Activated naive CD8-positive, alpha-beta T cell treated with anti-CD3 and anti-CD28 coated beads, Interleukin-2, amount 10 ng/mL, durations not matched to agents 7 days and 5 days (primary cell): ENCODE data around the gene PBLD. TPM values are rescaled to one million over a fixed set of nuclear protein-coding genes. Genes with fewer than 3 reads are reported as not detected.
"Not testable (repeated sequence)": the region's sequence is repeated elsewhere in the genome, so short reads cannot be mapped to it uniquely, and the experiment has no call there.

Experiments used
- ATAC-seq: fragments of 150-1000 bp; cut with Tn5 transposase; one replicate; pipeline ENCODE4 v1.10.0; 2021; ENCODE audit warnings: low read depth, moderate library complexity
- POLR2A ChIA-PET: fragments of 350-600 bp; sonication (Branson Sonifier 250); formaldehyde crosslinking; loops from one replicate; lab custom pipeline; 2021; ENCODE audit warnings: antibody characterized with exemption; lab: Charles Lee
- DNase-seq: peaks from one replicate; pipeline ENCODE4 v3.0.0; 2021
- H3K27ac Mint-ChIP-seq: one replicate; pipeline ENCODE4 v1.8.0; 2022; ENCODE audit warnings: mild to moderate bottlenecking, mixed read lengths
- H3K27me3 Mint-ChIP-seq: one replicate; pipeline ENCODE4 v1.8.0; 2022; ENCODE audit warnings: mild to moderate bottlenecking, moderate library complexity, mixed read lengths
- H3K36me3 Mint-ChIP-seq: one replicate; pipeline ENCODE4 v1.8.0; 2021; ENCODE audit warnings: mild to moderate bottlenecking, mixed read lengths
- H3K4me1 Mint-ChIP-seq: one replicate; pipeline ENCODE4 v1.8.0; 2021; ENCODE audit warnings: mixed read lengths
- H3K4me3 Mint-ChIP-seq: one replicate; pipeline ENCODE4 v1.8.0; 2022; ENCODE audit warnings: mild to moderate bottlenecking, moderate library complexity, mixed read lengths
- H3K9me3 Mint-ChIP-seq: one replicate; pipeline ENCODE4 v1.8.0; 2021; ENCODE audit warnings: mixed read lengths
- total RNA-seq, 2 experiments: library from RNA; stranded (reverse); gene quantifications; one replicate each; pipeline ENCODE4 v1.2.3, GENCODE V29; 2021

The PBLD gene
- total RNA-seq, 2 experiments from 2014 or later = 1.6 to 1.9 TPM

DNA sequence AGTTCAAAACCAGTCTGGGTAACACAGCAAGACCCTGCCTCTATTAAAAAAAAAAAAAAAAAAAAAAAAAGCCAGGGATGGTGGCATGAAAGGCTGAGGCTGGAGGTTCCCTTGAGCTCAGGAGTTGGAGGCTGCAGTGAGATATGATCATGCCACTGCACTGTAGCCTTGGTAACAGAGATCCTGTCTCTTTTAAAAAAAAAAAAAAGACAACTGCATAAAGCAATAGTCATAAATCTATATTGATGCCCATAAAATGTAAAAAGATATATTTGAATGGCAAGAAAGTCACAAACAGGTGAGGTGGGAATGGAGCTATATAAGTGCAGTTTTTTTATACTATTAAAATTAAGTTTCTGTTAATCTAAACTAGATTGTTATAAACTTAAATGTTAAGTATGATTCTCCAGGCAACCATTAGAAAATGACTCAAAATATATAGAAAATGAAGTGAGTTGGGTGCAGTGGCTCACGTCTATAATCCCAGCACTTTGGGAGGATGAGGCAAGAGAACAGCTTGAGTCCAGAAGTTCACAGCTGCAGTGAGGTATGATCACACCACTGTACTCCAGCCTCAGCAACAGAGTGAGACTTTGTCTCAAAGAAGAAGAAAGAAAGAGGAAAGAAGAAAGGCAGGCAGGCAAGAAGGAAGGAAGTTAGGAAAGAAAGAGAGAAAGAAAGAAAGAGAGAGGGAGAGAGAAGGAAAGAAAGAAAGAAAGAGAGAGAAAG is 14.2 kb downstream of the PBLD start:
- ATAC-seq = no peak
- Mint-ChIP-seq H3K4me3 (no peak overlapping the region), H3K4me1 (peaks cover 16% of the 10 kb centered on the region), H3K27ac (no peak overlapping the region), H3K36me3 (peaks cover 15% of the 10 kb centered on the region), H3K27me3 (no peaks in the 10 kb centered on the region), H3K9me3 (peaks cover 11% of the 10 kb centered on the region)
- POLR2A ChIA-PET = interaction anchor here (0.5 to 2.4 kb wide), 4 partner anchors 13 to 433 kb away, joined by 3 to 11 read pairs (median 4); partner anchors contain the start of genes HNRNPH3 and PBLD
- no peak for DNase-seq

DNA sequence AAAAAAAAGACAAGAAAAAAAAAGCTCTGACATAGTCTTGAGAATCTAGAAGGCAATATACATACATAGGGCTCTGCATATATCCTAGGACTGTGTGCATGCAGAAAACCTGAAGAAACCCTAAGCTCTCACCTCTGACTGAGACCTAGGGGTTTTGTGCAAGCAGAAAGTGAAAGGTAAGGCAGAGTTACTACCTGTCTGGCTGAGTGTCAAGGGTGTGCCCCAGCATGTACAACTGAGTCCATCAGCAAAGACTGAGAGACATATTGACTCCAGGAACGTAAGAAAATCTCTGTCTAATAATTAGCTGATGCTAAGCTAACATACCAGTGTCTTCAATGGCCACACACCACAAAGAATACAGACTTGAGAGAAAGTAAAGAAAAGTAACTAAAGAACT is 17.1 kb downstream of the PBLD start:
- ATAC-seq (no peak), DNase-seq (no peak)
- Mint-ChIP-seq H3K27ac (no peak overlapping the region), H3K36me3 (peaks cover 15% of the 10 kb centered on the region), H3K4me3 (no peak overlapping the region), H3K9me3 (peaks cover 11% of the 10 kb centered on the region), H3K4me1 (peaks cover 13% of the 10 kb centered on the region), H3K27me3 (no peaks in the 10 kb centered on the region)
- POLR2A ChIA-PET = interaction anchor here (0.6 to 5.7 kb wide), 3 partner anchors 10 to 430 kb away, joined by 4 to 60 read pairs (median 6); partner anchors contain the start of genes HNRNPH3 and PBLD

- POLR2A ChIA-PET = interaction anchor here (5.7 kb wide), 1 partner anchor 17 kb away, joined by 60 read pairs; the partner anchor contains the start of genes HNRNPH3 and PBLD
- not testable (repeated sequence) for H3K27ac Mint-ChIP-seq, H3K4me3 Mint-ChIP-seq, H3K27me3 Mint-ChIP-seq, DNase-seq, ATAC-seq
- Mint-ChIP-seq H3K9me3 (peaks cover 11% of the 10 kb centered on the region), H3K4me1 (peaks cover 13% of the 10 kb centered on the region), H3K36me3 (peaks cover 13% of the 10 kb centered on the region)
Measured at GRCh38 chr10:68314930-68315329, 17.8 kb downstream of the PBLD start.

DNA sequence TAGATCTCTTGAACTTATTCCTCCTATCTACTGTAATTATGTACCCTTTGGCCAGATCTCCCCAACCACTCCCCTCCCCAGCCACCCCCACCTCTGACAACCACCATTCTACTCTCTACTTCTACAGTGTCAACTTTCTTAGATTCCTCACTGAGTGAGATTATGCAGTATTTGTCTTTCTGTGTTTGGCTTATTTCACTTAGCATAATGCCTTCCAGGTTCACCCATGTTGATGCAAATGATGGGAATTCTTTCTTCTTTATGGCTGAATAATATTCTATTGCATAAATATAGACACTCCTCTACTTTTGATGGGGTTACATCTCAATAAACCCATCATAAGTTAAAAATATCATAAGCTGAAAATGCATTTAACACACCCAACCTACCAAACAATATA is 22.2 kb downstream of the PBLD start:
- ATAC-seq (no peak), DNase-seq (no peak)
- Mint-ChIP-seq H3K36me3 (peaks cover 3% of the 10 kb centered on the region), H3K4me1 (peaks cover 8% of the 10 kb centered on the region), H3K27ac (no peak overlapping the region), H3K27me3 (no peaks in the 10 kb centered on the region), H3K4me3 (no peak overlapping the region), H3K9me3 (no peaks in the 10 kb centered on the region)
- POLR2A ChIA-PET = interaction anchor here (1.7 kb wide), 1 partner anchor 8 kb away, joined by 3 read pairs; no protein-coding TSS in a partner anchor

DNA sequence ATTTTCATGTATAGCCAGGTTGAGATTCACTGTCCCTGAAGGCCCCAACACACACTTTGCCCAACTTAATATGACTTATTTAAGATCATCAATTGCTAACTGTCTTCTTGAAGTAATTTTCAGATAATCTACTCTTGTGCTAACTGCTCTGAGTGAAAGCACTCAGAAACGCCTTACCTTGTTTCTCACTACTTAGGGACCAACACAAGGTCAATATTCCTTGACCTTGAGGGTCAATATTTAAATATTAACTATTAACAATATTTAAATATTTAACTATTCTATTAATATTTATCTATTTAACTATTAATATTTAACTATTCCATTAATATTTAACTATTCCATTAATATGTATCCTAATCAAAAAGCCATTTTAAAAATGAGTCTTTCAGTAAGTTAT is 26.9 kb downstream of the PBLD start:
- Mint-ChIP-seq H3K36me3 (no peaks in the 10 kb centered on the region), H3K9me3 (no peaks in the 10 kb centered on the region), H3K27me3 (no peaks in the 10 kb centered on the region), H3K4me1 (no peaks in the 10 kb centered on the region), H3K4me3 (no peak overlapping the region), H3K27ac (no peak overlapping the region)
- no peak for DNase-seq
- no peak for ATAC-seq
- POLR2A ChIA-PET = no interaction called here

DNA sequence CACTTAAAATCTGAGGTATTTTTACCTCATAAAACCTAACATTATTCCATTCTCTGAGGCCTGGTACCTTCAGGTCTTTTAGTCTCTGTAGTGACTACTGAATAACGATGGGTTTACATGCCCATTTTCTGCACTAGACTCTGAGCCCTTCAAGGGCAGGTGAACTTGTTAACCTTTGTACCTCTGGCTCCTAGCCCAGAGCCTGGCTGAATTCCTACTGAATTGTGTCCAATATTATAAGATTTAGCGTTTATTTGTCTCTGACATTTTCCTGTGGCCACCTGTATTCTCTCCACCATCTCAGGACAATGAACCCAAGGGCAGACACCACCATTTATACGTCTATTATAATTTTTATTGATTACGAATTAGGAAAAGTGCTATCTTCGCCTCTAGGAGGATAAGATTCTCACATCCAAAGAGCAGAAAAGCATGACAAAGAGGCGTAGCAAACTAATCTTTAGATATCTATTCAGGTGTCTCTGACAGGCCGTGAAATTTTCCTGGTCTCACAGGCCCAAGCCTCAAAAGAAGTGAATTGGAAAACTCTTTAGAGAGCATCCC is 28.8 kb downstream of the PBLD start:
- DNase-seq = no peak
- H3K9me3 Mint-ChIP-seq = no peaks in the 10 kb centered on the region
- no peaks in the 10 kb centered on the region for H3K36me3 Mint-ChIP-seq
- ATAC-seq = no peak
- H3K4me1 Mint-ChIP-seq = no peaks in the 10 kb centered on the region
- H3K27me3 Mint-ChIP-seq = no peaks in the 10 kb centered on the region
- H3K4me3 Mint-ChIP-seq = no peak overlapping the region
- POLR2A ChIA-PET = no interaction called here
- H3K27ac Mint-ChIP-seq = no peak overlapping the region

- POLR2A ChIA-PET = interaction anchor here (1.7 kb wide), 1 partner anchor 8 kb away, joined by 3 read pairs; no protein-coding TSS in a partner anchor
- Mint-ChIP-seq H3K4me3 (no peak overlapping the region), H3K9me3 (no peaks in the 10 kb centered on the region), H3K36me3 (no peaks in the 10 kb centered on the region), H3K27ac (no peak overlapping the region), H3K27me3 (no peaks in the 10 kb centered on the region), H3K4me1 (no peaks in the 10 kb centered on the region)
- no peak for ATAC-seq
- no peak for DNase-seq
Measured at GRCh38 chr10:68302871-68303270, 29.9 kb downstream of the PBLD start.

GRCh38 chr10:68302503-68302823 is 30.3 kb downstream of the PBLD start:
- no peak for ATAC-seq

DNA sequence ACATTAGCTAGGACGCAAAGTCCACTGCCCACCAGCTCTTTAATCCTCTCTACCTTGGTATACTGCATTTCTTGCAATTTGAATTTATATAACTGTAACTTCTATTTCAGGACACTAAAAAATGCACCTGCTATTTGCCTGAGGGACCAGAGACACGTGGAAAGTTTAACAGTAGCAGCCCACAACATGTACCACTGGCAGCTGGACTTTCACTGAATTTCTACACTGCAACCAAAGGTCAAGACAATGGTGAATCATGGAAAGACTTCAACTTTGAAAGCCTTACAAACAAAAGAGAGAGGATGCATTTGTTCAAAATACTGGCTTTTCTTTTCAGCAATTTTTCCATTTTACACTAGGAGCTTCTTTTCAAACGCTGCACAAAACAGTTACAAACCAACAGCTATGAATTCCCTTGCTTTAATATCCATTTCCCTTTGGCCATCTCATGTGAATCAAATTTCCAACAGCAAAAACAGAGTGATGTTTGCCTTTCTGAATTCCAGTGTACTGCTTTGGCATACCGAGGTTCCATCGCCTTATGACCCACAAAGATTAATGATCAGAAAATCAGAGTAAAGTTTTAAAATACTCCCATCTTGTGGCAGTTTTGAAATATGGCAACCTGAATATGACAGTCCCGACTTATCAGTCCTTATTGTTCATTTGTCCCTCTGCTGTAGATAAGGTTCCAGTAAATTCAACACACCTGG is 30.8 kb downstream of the PBLD start:
- H3K27me3 Mint-ChIP-seq = no peaks in the 10 kb centered on the region
- POLR2A ChIA-PET = interaction anchor here (0.6 to 1.7 kb wide), 2 partner anchors 9 to 46 kb away, joined by 3 read pairs; no protein-coding TSS in a partner anchor
- H3K4me1 Mint-ChIP-seq = no peaks in the 10 kb centered on the region
- no peak for DNase-seq
- no peaks in the 10 kb centered on the region for H3K9me3 Mint-ChIP-seq
- no peak overlapping the region for H3K4me3 Mint-ChIP-seq
- no peaks in the 10 kb centered on the region for H3K36me3 Mint-ChIP-seq
- peak; percentile 45 for ATAC-seq
- H3K27ac Mint-ChIP-seq = no peak overlapping the region

More at GRCh38 chr10:68302503-68302823, 30.3 kb downstream of the PBLD start:
- H3K4me3 Mint-ChIP-seq = no peak overlapping the region
- H3K36me3 Mint-ChIP-seq = no peaks in the 10 kb centered on the region
- no peaks in the 10 kb centered on the region for H3K9me3 Mint-ChIP-seq
- H3K27me3 Mint-ChIP-seq = no peaks in the 10 kb centered on the region
- no peak for DNase-seq
- POLR2A ChIA-PET = interaction anchor here (0.6 to 1.7 kb wide), 2 partner anchors 9 to 46 kb away, joined by 3 read pairs; no protein-coding TSS in a partner anchor
- H3K27ac Mint-ChIP-seq = no peak overlapping the region
- H3K4me1 Mint-ChIP-seq = no peaks in the 10 kb centered on the region

- no peak for DNase-seq
- Mint-ChIP-seq H3K36me3 (no peaks in the 10 kb centered on the region), H3K9me3 (no peaks in the 10 kb centered on the region), H3K4me3 (no peak overlapping the region), H3K4me1 (no peaks in the 10 kb centered on the region), H3K27me3 (no peaks in the 10 kb centered on the region), H3K27ac (no peak overlapping the region)
- POLR2A ChIA-PET = interaction anchor here (1.7 kb wide), 1 partner anchor 10 kb away, joined by 3 read pairs; no protein-coding TSS in a partner anchor
- ATAC-seq = no peak
Measured at GRCh38 chr10:68301301-68301700, 31.4 kb downstream of the PBLD start.

DNA sequence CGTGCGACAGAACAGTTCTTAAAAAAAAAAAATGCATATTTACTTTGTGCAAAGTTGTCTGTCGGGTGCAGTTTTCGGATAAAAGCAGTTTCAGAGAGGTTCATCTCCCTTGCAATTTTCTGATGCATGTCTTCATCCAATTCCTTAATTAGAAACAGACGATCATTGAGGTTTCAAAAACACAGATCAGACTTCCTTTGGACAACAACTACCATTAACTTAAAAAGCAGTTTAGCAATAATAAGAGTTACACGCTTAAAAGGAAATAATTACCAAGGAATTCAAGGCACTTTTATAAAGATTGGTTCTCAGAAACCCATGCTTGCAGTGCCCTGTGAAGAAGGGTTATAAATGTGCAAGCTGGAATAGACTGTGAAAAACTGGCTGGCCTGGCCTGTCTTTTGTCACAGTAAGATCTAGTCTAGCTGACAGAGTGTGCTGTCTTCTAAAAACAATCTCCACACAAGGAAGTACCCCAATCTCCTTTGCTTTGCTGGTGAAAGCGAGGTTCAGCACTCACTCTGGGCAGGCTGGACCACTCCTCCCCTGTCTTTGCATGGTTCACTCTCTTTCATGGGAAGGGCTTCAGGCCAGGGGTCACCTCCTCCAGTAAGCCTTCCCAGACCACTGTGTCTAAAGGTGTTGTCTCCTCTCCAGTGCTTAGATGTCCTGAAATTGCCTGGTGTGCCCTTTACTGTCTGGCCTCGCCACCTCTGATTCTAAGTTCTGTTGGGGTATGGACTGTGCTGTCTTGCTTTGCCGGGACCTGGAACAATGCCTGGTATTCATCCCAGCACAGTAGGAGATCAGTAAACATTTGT is 35.7 kb downstream of the PBLD start:
- no peak for ATAC-seq
- no peaks in the 10 kb centered on the region for H3K36me3 Mint-ChIP-seq
- POLR2A ChIA-PET = no interaction called here
- no peak overlapping the region for H3K27ac Mint-ChIP-seq
- no peaks in the 10 kb centered on the region for H3K27me3 Mint-ChIP-seq
- DNase-seq = no peak
- no peak overlapping the region for H3K4me3 Mint-ChIP-seq
- H3K4me1 Mint-ChIP-seq = no peaks in the 10 kb centered on the region
- no peaks in the 10 kb centered on the region for H3K9me3 Mint-ChIP-seq

GRCh38 chr10:68290736-68291135 is 42.0 kb downstream of the PBLD start:
- no peak for DNase-seq
- POLR2A ChIA-PET = no interaction called here
- H3K9me3 Mint-ChIP-seq = no peaks in the 10 kb centered on the region
- no peaks in the 10 kb centered on the region for H3K36me3 Mint-ChIP-seq
- H3K4me3 Mint-ChIP-seq = no peak overlapping the region
- no peaks in the 10 kb centered on the region for H3K27me3 Mint-ChIP-seq
- H3K4me1 Mint-ChIP-seq = no peaks in the 10 kb centered on the region
- no peak for ATAC-seq
- no peak overlapping the region for H3K27ac Mint-ChIP-seq

DNA sequence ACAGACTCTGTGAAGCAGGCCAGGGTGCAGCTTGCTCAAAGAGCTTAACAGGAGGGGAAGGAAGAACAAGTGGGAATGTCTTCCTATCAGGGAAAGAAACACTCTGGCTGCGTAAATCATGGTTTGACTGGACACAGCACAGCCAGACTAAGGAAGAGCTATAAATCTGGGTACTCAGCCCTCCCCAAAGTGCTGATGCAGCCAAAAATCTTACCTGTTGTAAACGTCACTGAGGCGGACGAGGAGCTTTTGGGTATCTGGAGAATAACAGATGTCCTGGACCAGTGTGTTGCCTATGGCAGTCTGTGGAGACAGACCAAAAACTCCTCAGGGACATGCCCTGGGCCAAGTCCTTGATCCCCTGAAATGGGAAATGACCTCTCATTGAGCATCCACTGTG is 44.0 kb downstream of the PBLD start:
- POLR2A ChIA-PET = interaction anchor here (0.6 kb wide), 1 partner anchor 62 kb away, joined by 5 read pairs; no protein-coding TSS in a partner anchor
- ATAC-seq (no peak), DNase-seq (no peak)
- Mint-ChIP-seq H3K36me3 (no peaks in the 10 kb centered on the region), H3K27me3 (peaks cover 4% of the 10 kb centered on the region), H3K27ac (no peak overlapping the region), H3K9me3 (no peaks in the 10 kb centered on the region), H3K4me3 (no peak overlapping the region), H3K4me1 (no peaks in the 10 kb centered on the region)
